ENCODE results near the gene MNAT1. TPM values are rescaled to one million over a fixed set of nuclear protein-coding genes. Genes with fewer than 3 reads are reported as not detected.
A peak's percentile ranks its signal among the peaks of the same experiment; 100 is the strongest.

MNAT1 gene
- polyA plus RNA-seq, 2 of the 4 experiments (the other 2 are of a cell fraction): 42.7 to 78.1 TPM

GRCh38 chr14:60790850-60791249, 56.3 kb downstream of the MNAT1 start:
- Histone ChIP-seq H3K4me2 (peak overlapping the region; percentile 42), H3K4me1 (peaks cover 17% of the 10 kb centered on the region), H3K4me3 (no peak overlapping the region), H3K9me3 (no peaks in the 10 kb centered on the region), H3K27ac (no peak overlapping the region)
- TF ChIP-seq, protein P1, sequence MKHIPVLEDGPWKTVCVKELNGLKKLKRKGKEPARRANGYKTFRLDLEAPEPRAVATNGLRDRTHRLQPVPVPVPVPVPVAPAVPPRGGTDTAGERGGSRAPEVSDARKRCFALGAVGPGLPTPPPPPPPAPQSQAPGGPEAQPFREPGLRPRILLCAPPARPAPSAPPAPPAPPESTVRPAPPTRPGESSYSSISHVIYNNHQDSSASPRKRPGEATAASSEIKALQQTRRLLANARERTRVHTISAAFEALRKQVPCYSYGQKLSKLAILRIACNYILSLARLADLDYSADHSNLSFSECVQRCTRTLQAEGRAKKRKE (CRISPR knock-in tag; IDR thresholded peaks at IDR 0.05; ENCODE audit: low read depth): no peak
- TF ChIP-seq SREBF2 (IDR thresholded peaks at IDR 0.05): no peak
- TF ChIP-seq JUN (IDR thresholded peaks at IDR 0.05): no peak
- ATAC-seq: no peak
- DNase-seq (ENCODE audit: low read depth in 1 of 2, low spot score in 1 of 2): no peak
- ChIA-PET POLR2A (no interaction called here), CTCF (interaction anchor here (1.5 kb wide), 1 partner anchor 459 kb away, joined by 4 read pairs; no protein-coding TSS in a partner anchor)
- no peak for FAIRE-seq
- WGBS (ENCODE audit: missing lambda C conversion rate): 16% methylated on average over 1 of the region's 1 CpG

DNA sequence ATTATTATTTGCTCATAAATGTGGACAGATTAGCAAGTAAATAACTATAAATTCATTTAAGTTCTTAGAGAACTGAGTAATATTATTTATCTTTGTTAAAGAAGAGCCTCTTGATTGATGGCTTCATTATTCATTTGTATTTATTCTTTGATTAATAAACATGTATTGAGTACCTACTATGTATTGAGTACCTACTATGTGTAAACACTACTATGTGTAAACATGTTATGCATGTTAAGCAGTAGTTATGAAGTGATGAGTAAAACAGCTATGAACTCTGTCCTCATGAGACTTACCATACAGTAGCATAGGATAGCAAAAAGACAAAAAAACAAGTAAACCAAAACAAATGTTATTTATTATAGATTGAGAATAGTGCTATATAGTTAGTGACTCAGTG, 61.9 kb downstream of the MNAT1 start:
- POLR2A ChIA-PET: no interaction called here
- Histone ChIP-seq H3K27ac (no peak overlapping the region), H3K4me1 (peaks cover 4% of the 10 kb centered on the region; the same call in 2 of the 3 replicates), H3K4me3 (no peak overlapping the region), H3K9me3 (no peaks in the 10 kb centered on the region), H3K4me2 (no peak overlapping the region)
- TF ChIP-seq RNF2 (IDR thresholded peaks at IDR 0.05; ENCODE audit: borderline replicate concordance, low read depth): no peak
- no peak for TF ChIP-seq ESRRA (IDR thresholded peaks at IDR 0.05; ENCODE audit: borderline replicate concordance, low read length)
- no peak for TF ChIP-seq RFX5 (IDR thresholded peaks at IDR 0.05)
- FAIRE-seq (peak; percentile 65), DNase-seq (ENCODE audit: low read depth in 1 of 2, low spot score in 1 of 2) (no peak), ATAC-seq (no peak)
- CTCF ChIA-PET: interaction anchor here (0.8 kb wide), 1 partner anchor 95 kb away, joined by 3 read pairs; no protein-coding TSS in a partner anchor

- Histone ChIP-seq H3K4me2 (no peak overlapping the region), H3K4me3 (no peak overlapping the region), H3K4me1 (no peaks in the 10 kb centered on the region), H3K9me3 (no peaks in the 10 kb centered on the region), H3K27ac (no peak overlapping the region)
- FAIRE-seq: no peak
- no peak for DNase-seq (ENCODE audit: low read depth in 1 of 2, low spot score in 1 of 2)
- TF ChIP-seq, protein P2, sequence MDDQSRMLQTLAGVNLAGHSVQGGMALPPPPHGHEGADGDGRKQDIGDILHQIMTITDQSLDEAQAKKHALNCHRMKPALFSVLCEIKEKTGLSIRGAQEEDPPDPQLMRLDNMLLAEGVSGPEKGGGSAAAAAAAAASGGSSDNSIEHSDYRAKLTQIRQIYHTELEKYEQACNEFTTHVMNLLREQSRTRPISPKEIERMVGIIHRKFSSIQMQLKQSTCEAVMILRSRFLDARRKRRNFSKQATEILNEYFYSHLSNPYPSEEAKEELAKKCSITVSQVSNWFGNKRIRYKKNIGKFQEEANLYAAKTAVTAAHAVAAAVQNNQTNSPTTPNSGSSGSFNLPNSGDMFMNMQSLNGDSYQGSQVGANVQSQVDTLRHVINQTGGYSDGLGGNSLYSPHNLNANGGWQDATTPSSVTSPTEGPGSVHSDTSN (IDR thresholded peaks at IDR 0.05): no peak
- TF ChIP-seq FOSL2 (IDR thresholded peaks at IDR 0.05): no peak
- TF ChIP-seq FOSL2 (CRISPR knock-in tag; IDR thresholded peaks at IDR 0.05): no peak
- no peak for ATAC-seq
- ChIA-PET CTCF (interaction anchor here (0.8 kb wide), 1 partner anchor 929 kb away, joined by 3 read pairs; no protein-coding TSS in a partner anchor), POLR2A (no interaction called here)
- WGBS (ENCODE audit: missing lambda C conversion rate): 98% methylated on average over 2 of the region's 2 CpGs
These were observed 65.8 kb downstream of the MNAT1 start for GRCh38 chr14:60800409-60800808.

DNA sequence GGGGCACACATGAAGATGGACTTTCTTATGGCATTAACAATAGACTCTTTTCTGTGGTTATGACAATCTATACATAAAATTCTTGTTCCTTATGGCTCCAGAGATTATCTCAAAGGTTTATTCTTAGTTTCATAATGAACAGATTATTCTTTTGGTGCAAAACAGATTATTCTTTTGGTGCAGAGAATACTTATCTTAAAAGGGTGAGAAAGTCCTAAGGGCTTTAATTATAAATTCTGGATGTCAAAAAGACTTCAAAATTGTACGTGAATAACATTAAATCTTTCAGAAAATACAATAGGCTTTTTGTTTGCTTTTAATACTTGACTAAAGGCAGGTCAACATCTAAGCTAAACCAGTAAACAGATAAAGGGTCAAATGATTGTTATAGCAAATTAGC, 69.3 kb downstream of the MNAT1 start:
- peaks cover 7% of the 10 kb centered on the region; the same call in 2 of the 3 replicates for H3K4me1 ChIP-seq
- FAIRE-seq (no peak), DNase-seq (ENCODE audit: low read depth in 1 of 2, low spot score in 1 of 2) (no peak), ATAC-seq (no peak)
- no peaks in the 10 kb centered on the region for H3K9me3 ChIP-seq
- POLR2A ChIA-PET: no interaction called here
- 84% methylated on average over 1 of the region's 1 CpG for WGBS (ENCODE audit: missing lambda C conversion rate)
- H3K27ac ChIP-seq: no peak overlapping the region
- no peak overlapping the region for H3K4me2 ChIP-seq
- no peak overlapping the region for H3K4me3 ChIP-seq
- no peak for TF ChIP-seq BHLHE40 (IDR thresholded peaks at IDR 0.05; ENCODE audit: low read depth, low read length)
- TF ChIP-seq RNF2 (IDR thresholded peaks at IDR 0.05; ENCODE audit: borderline replicate concordance, low read depth): no peak
- TF ChIP-seq HMGXB4 (CRISPR knock-in tag; IDR thresholded peaks at IDR 0.05; ENCODE audit: borderline replicate concordance): no peak
- no peak for TF ChIP-seq NR3C1 (IDR thresholded peaks at IDR 0.05)
- TF ChIP-seq FOSB (CRISPR knock-in tag; IDR thresholded peaks at IDR 0.05): no peak
- TF ChIP-seq CBX2 (IDR thresholded peaks at IDR 0.05; ENCODE audit: borderline replicate concordance, low read depth): no peak
- CTCF ChIA-PET: no interaction called here

Measured in A549 (cell line).